Suprapubic skin (tissue), 4 donors: Measurements from ENCODE around the gene SERPINF2.

Experiments used
- POLR2A ChIP-seq, 2 donors: fragments of 450-650 bp; IDR thresholded peaks; one replicate each; pipeline ENCODE4 v1.6.1; 2017; ENCODE audit warnings: antibody characterized with exemption in 2 of 2, mild to moderate bottlenecking in 2 of 2, moderate library complexity in 2 of 2
- POLR2AphosphoS5 ChIP-seq, 3 donors: sonication (generic); formaldehyde crosslinking; IDR thresholded peaks; one replicate each; pipeline ENCODE4 v1.6.1; 2017; ENCODE audit warnings: antibody characterized with exemption in 3 of 3
- TF ChIP-seq, protein P1 (sequence below), 2 donors: fragments of 200-600 bp in 1 of 2; fragments of 450-650 bp in 1 of 2; sonication (generic) in 1 of 2; IDR thresholded peaks; one replicate each; pipeline ENCODE4 v1.5.1; 2016 to 2019; ENCODE audit warnings: antibody characterized with exemption in 2 of 2, mild to moderate bottlenecking in 1 of 2, moderate library complexity in 1 of 2

GRCh38 chr17:1764284-1764683 lies 21.6 kb downstream of the SERPINF2 start:
- TF ChIP-seq, protein P1, sequence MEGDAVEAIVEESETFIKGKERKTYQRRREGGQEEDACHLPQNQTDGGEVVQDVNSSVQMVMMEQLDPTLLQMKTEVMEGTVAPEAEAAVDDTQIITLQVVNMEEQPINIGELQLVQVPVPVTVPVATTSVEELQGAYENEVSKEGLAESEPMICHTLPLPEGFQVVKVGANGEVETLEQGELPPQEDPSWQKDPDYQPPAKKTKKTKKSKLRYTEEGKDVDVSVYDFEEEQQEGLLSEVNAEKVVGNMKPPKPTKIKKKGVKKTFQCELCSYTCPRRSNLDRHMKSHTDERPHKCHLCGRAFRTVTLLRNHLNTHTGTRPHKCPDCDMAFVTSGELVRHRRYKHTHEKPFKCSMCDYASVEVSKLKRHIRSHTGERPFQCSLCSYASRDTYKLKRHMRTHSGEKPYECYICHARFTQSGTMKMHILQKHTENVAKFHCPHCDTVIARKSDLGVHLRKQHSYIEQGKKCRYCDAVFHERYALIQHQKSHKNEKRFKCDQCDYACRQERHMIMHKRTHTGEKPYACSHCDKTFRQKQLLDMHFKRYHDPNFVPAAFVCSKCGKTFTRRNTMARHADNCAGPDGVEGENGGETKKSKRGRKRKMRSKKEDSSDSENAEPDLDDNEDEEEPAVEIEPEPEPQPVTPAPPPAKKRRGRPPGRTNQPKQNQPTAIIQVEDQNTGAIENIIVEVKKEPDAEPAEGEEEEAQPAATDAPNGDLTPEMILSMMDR (IDR thresholded peaks at IDR 0.05) = no peak
- TF ChIP-seq POLR2AphosphoS5 (IDR thresholded peaks at IDR 0.05) (peak in 2 of 3 donors; percentile 74 to 75), POLR2A (IDR thresholded peaks at IDR 0.05) (no peak)
